Subcutaneous adipose tissue (tissue), 4 donors: Measurements from ENCODE around the gene PPIC. TPM values are rescaled to one million over a fixed set of nuclear protein-coding genes. Genes with fewer than 3 reads are reported as not detected.

Experiments used
- small RNA-seq: library from RNA; depleted of rRNA; stranded (forward); fragments of <200 nt; gene quantifications from one replicate; pipeline ENCODE3, GENCODE V24; 2016
- total RNA-seq, 4 donors: library from RNA; depleted of rRNA; stranded (reverse); fragments of >200 nt; gene quantifications; one replicate each; pipeline ENCODE4 v1.1.0, GENCODE V29; 2016
- TF ChIP-seq, protein P1 (sequence below): fragments of 450-650 bp; IDR thresholded peaks from one replicate; pipeline ENCODE4 v1.5.1; 2016; ENCODE audit warnings: low read depth, mild to moderate bottlenecking, control low read depth, antibody characterized with exemption, moderate library complexity

PPIC gene
- total RNA-seq, 4 donors from 2014 or later: 20.0 to 35.2 (median 31.7) TPM

DNA sequence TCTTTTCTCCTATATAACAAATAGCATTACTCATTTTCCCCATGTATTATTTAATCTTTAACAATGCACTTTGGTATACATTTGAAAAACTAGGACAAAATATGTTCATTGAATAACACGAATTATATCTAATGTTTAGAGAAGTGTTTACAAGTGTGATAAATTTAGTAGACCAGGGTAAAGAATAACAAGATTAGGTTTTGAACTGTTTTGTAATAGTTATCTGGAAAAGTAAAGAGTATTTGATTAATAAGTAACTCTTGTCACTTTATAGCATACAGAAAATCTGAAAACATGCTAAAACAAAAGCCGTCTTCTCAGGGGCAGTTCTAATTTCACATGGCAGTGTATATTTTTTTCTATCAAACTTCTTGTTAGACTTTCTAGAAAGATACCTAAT is 58.5 kb downstream of the PPIC start:
- TF ChIP-seq, protein P1, sequence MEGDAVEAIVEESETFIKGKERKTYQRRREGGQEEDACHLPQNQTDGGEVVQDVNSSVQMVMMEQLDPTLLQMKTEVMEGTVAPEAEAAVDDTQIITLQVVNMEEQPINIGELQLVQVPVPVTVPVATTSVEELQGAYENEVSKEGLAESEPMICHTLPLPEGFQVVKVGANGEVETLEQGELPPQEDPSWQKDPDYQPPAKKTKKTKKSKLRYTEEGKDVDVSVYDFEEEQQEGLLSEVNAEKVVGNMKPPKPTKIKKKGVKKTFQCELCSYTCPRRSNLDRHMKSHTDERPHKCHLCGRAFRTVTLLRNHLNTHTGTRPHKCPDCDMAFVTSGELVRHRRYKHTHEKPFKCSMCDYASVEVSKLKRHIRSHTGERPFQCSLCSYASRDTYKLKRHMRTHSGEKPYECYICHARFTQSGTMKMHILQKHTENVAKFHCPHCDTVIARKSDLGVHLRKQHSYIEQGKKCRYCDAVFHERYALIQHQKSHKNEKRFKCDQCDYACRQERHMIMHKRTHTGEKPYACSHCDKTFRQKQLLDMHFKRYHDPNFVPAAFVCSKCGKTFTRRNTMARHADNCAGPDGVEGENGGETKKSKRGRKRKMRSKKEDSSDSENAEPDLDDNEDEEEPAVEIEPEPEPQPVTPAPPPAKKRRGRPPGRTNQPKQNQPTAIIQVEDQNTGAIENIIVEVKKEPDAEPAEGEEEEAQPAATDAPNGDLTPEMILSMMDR: no peak

DNA sequence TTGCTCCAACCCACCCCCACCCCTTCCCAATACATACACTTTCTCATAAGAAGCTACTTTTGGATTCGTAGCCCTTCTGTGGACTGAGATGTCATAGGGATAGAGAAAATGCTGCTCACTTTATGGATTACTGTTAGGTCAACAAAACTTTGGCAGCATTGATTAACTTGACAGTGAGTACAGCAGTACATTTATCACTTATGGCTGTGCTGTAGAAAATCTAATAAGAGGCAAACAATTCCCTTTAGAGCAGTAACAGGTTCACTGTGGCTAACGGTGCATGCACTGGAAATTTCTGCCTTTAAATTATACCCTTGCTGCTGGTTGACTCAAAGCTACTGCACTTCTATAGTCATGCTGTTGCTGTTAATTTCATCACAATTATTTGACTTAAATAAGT is 59.2 kb downstream of the PPIC start:
- TF ChIP-seq, protein P1: no peak

Small RNA genes within 50 kb of the gene (small RNA-seq; reads per million reads assigned to genes)
- gene RN7SL689P (not detected), gene RN7SL711P (not detected)

Other genes starting within 250 kb of the PPIC start
- 10 to 100 TPM in 3 of 4 donors, 1 to 10 TPM in 1; 5.8 to 33.9 (median 28.8) TPM for gene SNX24, start 191.1 kb downstream of the PPIC start, total RNA-seq
- gene PRDM6, start 52.5 kb upstream of the PPIC start, total RNA-seq: under 1 TPM; 0.22 to 0.51 (median 0.35) TPM